KMS-11 (cell line): ENCODE measurements around the gene NCAM2.

ENCODE experiments used
- H2AFZ ChIP-seq: fragments of 200-600 bp; sonication (generic); 2 replicates; pipeline ENCODE4 v1.6.1; 2016; ENCODE audit warnings: antibody characterized with exemption, mixed run types, low read depth
- H3K27ac ChIP-seq: fragments of 200-600 bp; sonication (generic); 2 replicates; pipeline ENCODE4 v1.6.1; 2016; ENCODE audit warnings: mild to moderate bottlenecking, mixed run types
- H3K27me3 ChIP-seq: fragments of 200-600 bp; sonication (generic); 2 replicates; pipeline ENCODE4 v1.6.1; 2017; ENCODE audit warnings: mild to moderate bottlenecking, low read depth, mixed run types, moderate library complexity; ENCODE audit not compliant: insufficient read depth
- H3K36me3 ChIP-seq: fragments of 200-600 bp; sonication (generic); 2 replicates; pipeline ENCODE4 v1.6.1; 2017; ENCODE audit warnings: mild to moderate bottlenecking, mixed run types; ENCODE audit not compliant: insufficient read depth
- H3K4me1 ChIP-seq: fragments of 200-600 bp; sonication (generic); 2 replicates; pipeline ENCODE4 v1.6.1; 2016; ENCODE audit warnings: mild to moderate bottlenecking, low read depth, mixed run types; ENCODE audit not compliant: poor library complexity, severe bottlenecking
- H3K4me2 ChIP-seq: fragments of 200-600 bp; sonication (generic); 2 replicates; pipeline ENCODE4 v1.7.0; 2016; ENCODE audit warnings: mild to moderate bottlenecking, mixed run types
- H3K4me3 ChIP-seq: fragments of 200-600 bp; sonication (generic); IDR thresholded peaks from 2 replicates; pipeline ENCODE4 v1.6.1; 2017; ENCODE audit warnings: low read depth, low read length, mixed read lengths; ENCODE audit not compliant: insufficient read depth
- H3K79me2 ChIP-seq: fragments of 200-600 bp; sonication (generic); 2 replicates; pipeline ENCODE4 v1.6.1; 2016; ENCODE audit warnings: low read depth, mixed run types; ENCODE audit not compliant: insufficient read depth
- H3K9ac ChIP-seq: fragments of 200-600 bp; sonication (generic); 2 replicates; pipeline ENCODE4 v1.6.1; 2016; ENCODE audit warnings: mild to moderate bottlenecking, mixed run types
- H4K20me1 ChIP-seq: fragments of 200-600 bp; sonication (generic); 2 replicates; pipeline ENCODE4 v1.6.1; 2016; ENCODE audit warnings: mild to moderate bottlenecking, mixed run types; ENCODE audit not compliant: insufficient read depth
- TF ChIP-seq, protein P1 (sequence below): fragments of 200-600 bp; sonication (generic); conservative IDR thresholded peaks from 2 replicates; pipeline ENCODE4 v1.6.1; 2017; ENCODE audit warnings: low read depth, mild to moderate bottlenecking, antibody characterized with exemption, low read length, moderate library complexity, mixed read lengths

Gene NCAM2

GRCh38 chr21:21200939-21201615 lies 202.9 kb downstream of the NCAM2 start:
- H3K4me2 ChIP-seq: no peak overlapping the region
- no peak overlapping the region for H2AFZ ChIP-seq
- H3K27ac ChIP-seq: no peak overlapping the region
- H4K20me1 ChIP-seq: no peaks in the 10 kb centered on the region
- no peaks in the 10 kb centered on the region for H3K79me2 ChIP-seq
- H3K4me3 ChIP-seq: no peak overlapping the region
- H3K9ac ChIP-seq: no peak overlapping the region
- no peaks in the 10 kb centered on the region for H3K4me1 ChIP-seq
- H3K36me3 ChIP-seq: no peaks in the 10 kb centered on the region
- H3K27me3 ChIP-seq: no peaks in the 10 kb centered on the region
- TF ChIP-seq, protein P1, sequence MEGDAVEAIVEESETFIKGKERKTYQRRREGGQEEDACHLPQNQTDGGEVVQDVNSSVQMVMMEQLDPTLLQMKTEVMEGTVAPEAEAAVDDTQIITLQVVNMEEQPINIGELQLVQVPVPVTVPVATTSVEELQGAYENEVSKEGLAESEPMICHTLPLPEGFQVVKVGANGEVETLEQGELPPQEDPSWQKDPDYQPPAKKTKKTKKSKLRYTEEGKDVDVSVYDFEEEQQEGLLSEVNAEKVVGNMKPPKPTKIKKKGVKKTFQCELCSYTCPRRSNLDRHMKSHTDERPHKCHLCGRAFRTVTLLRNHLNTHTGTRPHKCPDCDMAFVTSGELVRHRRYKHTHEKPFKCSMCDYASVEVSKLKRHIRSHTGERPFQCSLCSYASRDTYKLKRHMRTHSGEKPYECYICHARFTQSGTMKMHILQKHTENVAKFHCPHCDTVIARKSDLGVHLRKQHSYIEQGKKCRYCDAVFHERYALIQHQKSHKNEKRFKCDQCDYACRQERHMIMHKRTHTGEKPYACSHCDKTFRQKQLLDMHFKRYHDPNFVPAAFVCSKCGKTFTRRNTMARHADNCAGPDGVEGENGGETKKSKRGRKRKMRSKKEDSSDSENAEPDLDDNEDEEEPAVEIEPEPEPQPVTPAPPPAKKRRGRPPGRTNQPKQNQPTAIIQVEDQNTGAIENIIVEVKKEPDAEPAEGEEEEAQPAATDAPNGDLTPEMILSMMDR: no peak

DNA sequence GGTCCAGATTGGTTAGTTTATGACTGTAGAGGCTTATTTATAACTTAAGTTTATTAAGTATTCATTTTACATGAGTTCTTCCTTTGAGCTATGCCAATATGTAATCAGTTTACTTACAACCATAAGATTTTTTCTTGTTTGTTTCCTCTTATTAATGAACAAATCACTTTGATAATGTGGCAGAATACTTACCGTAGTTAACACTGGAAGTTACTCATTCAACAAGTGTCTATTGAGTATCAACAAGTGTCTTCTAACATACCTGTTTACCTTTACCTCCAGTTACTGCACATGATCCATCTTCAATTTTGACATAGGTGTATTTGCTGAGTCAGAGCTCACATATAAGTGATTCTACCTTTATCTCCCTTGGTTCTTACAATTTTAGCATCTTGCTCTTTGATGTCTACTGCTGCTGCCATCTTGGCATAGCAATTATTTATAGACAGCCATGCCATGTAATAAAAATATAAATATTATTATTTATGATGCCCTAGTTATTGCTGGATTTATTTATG lies 205.7 kb downstream of the NCAM2 start:
- Histone ChIP-seq H3K27ac (no peak overlapping the region), H2AFZ (no peak overlapping the region), H3K4me1 (no peaks in the 10 kb centered on the region), H3K79me2 (no peaks in the 10 kb centered on the region), H3K9ac (no peak overlapping the region), H4K20me1 (no peaks in the 10 kb centered on the region), H3K4me2 (no peak overlapping the region), H3K27me3 (no peaks in the 10 kb centered on the region), H3K36me3 (no peaks in the 10 kb centered on the region), H3K4me3 (no peak overlapping the region)
- TF ChIP-seq, protein P1: no peak

GRCh38 chr21:21204366-21204996 lies 206.3 kb downstream of the NCAM2 start:
- no peak overlapping the region for H3K4me3 ChIP-seq
- no peaks in the 10 kb centered on the region for H3K27me3 ChIP-seq
- H3K9ac ChIP-seq: no peak overlapping the region
- TF ChIP-seq, protein P1: no peak
- no peak overlapping the region for H2AFZ ChIP-seq
- H3K36me3 ChIP-seq: no peaks in the 10 kb centered on the region
- no peaks in the 10 kb centered on the region for H3K79me2 ChIP-seq
- no peak overlapping the region for H3K27ac ChIP-seq
- no peak overlapping the region for H3K4me2 ChIP-seq
- no peaks in the 10 kb centered on the region for H4K20me1 ChIP-seq
- H3K4me1 ChIP-seq: no peaks in the 10 kb centered on the region

DNA sequence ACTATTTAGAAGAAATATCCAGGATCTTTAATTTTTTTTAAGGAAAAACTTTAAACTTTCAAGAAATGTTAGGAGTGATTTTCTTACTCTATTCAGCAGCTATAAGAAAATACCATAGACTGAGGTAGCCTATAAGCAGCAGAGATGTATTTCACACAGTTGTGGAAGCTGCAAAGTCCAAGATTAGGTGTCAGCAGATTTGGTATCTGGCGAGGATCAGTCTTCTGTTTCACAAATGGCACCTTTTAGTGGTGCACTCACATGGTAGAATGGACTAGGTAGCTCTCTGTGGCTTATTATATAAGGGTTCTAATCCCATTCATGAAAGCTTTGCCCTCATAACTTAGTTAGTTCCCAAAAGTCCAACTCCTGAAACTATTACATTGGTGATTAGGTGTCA lies 207.4 kb downstream of the NCAM2 start:
- no peak overlapping the region for H3K4me3 ChIP-seq
- TF ChIP-seq, protein P1: no peak
- H3K27ac ChIP-seq: no peak overlapping the region
- no peak overlapping the region for H2AFZ ChIP-seq
- H3K9ac ChIP-seq: no peak overlapping the region
- H3K27me3 ChIP-seq: no peaks in the 10 kb centered on the region
- H3K4me1 ChIP-seq: no peaks in the 10 kb centered on the region
- H4K20me1 ChIP-seq: no peaks in the 10 kb centered on the region
- no peak overlapping the region for H3K4me2 ChIP-seq
- H3K79me2 ChIP-seq: no peaks in the 10 kb centered on the region
- H3K36me3 ChIP-seq: no peaks in the 10 kb centered on the region
